Liver (tissue), 3 donors: ENCODE results near the gene MPHOSPH6.

Source experiments
- CTCF ChIP-seq: fragments of 150-350 bp; IDR thresholded peaks from 2 replicates; pipeline ENCODE4 v1.5.1; 2017; ENCODE audit warnings: improper control_type of control experiment, low read depth, low read length; ENCODE audit not compliant: missing input control
- GABPA ChIP-seq, 2 donors: IDR thresholded peaks in 1 of 2; conservative IDR thresholded peaks in 1 of 2; 2 replicates each; pipeline ENCODE4 v1.6.1; 2016; ENCODE audit warnings: antibody characterized with exemption in 2 of 2, mild to moderate bottlenecking in 1 of 2, moderate library complexity in 1 of 2
- RAD21 ChIP-seq, 2 donors: IDR thresholded peaks; 2 replicates each; pipeline ENCODE4 v1.6.1; 2016; ENCODE audit warnings: antibody characterized with exemption in 2 of 2, mild to moderate bottlenecking in 2 of 2
- TAF1 ChIP-seq: conservative IDR thresholded peaks from 2 replicates; pipeline ENCODE4 v1.6.1; 2016; ENCODE audit warnings: antibody characterized with exemption, mild to moderate bottlenecking
- YY1 ChIP-seq: IDR thresholded peaks from 2 replicates; pipeline ENCODE4 v1.6.1; 2016; ENCODE audit warnings: antibody characterized with exemption, mild to moderate bottlenecking
- donor health status: healthy.
- donor health status: healthy.

- TF ChIP-seq GABPA (IDR thresholded peaks at IDR 0.05 in 1 of 2, conservative IDR thresholded peaks at IDR 0.05 in 1 of 2) (no peak), CTCF (no peak), TAF1 (no peak), YY1 (no peak), RAD21 (IDR thresholded peaks at IDR 0.05) (no peak)
Observed at GRCh38 chr16:82182266-82183003, 12.4 kb upstream of the MPHOSPH6 start.
